Suprapubic skin (tissue), 4 donors: ENCODE data around the gene KLRF1. TPM values are rescaled to one million over a fixed set of nuclear protein-coding genes. Genes with fewer than 3 reads are reported as not detected.

Source experiments
- DNase-seq, 2 donors: peaks; one replicate each; pipeline ENCODE4 v3.0.0-alpha.2; 2019; ENCODE audit warnings: low spot score in 2 of 2
- H3K27ac ChIP-seq: fragments of 200-600 bp; sonication (generic); one replicate; pipeline ENCODE4 v1.5.1; 2019
- H3K27me3 ChIP-seq: fragments of 200-600 bp; sonication (generic); one replicate; pipeline ENCODE4 v1.5.1; 2019
- H3K36me3 ChIP-seq: fragments of 200-600 bp; sonication (generic); one replicate; pipeline ENCODE4 v1.5.1; 2019
- H3K4me1 ChIP-seq: fragments of 200-600 bp; sonication (generic); one replicate; pipeline ENCODE4 v1.5.1; 2019
- H3K4me3 ChIP-seq: fragments of 200-600 bp; sonication (generic); one replicate; pipeline ENCODE4 v1.5.1; 2019; ENCODE audit warnings: mild to moderate bottlenecking
- H3K9me3 ChIP-seq: fragments of 200-600 bp; sonication (generic); one replicate; pipeline ENCODE4 v1.5.1; 2019
- CTCF ChIP-seq, 2 donors: fragments of 200-600 bp in 1 of 2; fragments of 450-650 bp in 1 of 2; sonication (generic) in 1 of 2; IDR thresholded peaks; one replicate each; pipeline ENCODE4 v1.5.1; 2016 to 2019; ENCODE audit warnings: antibody characterized with exemption in 2 of 2, mild to moderate bottlenecking in 1 of 2, moderate library complexity in 1 of 2
- EP300 ChIP-seq: sonication (generic); formaldehyde crosslinking; IDR thresholded peaks from one replicate; pipeline ENCODE4 v1.6.1; 2017; ENCODE audit warnings: antibody characterized with exemption
- POLR2A ChIP-seq, 2 donors: fragments of 450-650 bp; IDR thresholded peaks; one replicate each; pipeline ENCODE4 v1.6.1; 2017; ENCODE audit warnings: antibody characterized with exemption in 2 of 2, mild to moderate bottlenecking in 2 of 2, moderate library complexity in 2 of 2
- POLR2AphosphoS5 ChIP-seq, 3 donors: sonication (generic); formaldehyde crosslinking; IDR thresholded peaks; one replicate each; pipeline ENCODE4 v1.6.1; 2017; ENCODE audit warnings: antibody characterized with exemption in 3 of 3
- WGBS: methylation state at CpG from one replicate; pipeline ENCODE4 v1.1.5; 2018; 5-methylcytosine and 5-hydroxymethylcytosine counted together
- total RNA-seq, 4 donors: library from RNA; depleted of rRNA; stranded (reverse); fragments of >200 nt; gene quantifications; one replicate each; pipeline ENCODE4 v1.1.0, GENCODE V29; 2016

The KLRF1 gene
- total RNA-seq, 4 donors from 2014 or later = not detected

DNA sequence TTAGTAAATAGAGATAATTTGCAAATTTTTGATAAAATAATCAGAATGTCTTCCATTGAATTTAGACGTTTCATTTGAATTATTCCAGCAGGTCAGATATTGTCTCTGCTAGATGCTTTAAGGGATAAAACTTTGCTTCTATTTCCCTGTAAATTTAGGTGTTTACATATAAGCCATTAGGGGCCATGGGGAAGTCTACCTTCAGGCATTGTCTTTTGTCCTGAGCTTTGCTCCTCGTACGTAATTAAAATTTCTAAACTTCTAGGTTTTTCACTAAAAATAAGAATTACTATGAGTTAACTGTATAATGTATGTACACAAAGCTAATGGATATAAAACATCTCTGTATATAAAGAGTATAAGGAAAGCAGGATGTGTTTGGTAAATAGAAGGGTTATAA is 42.5 kb upstream of the KLRF1 start:
- 59% methylated on average over 3 of the region's 3 CpGs for WGBS
- no peaks in the 10 kb centered on the region for H3K36me3 ChIP-seq
- no peak for DNase-seq
- no peaks in the 10 kb centered on the region for H3K4me1 ChIP-seq
- no peak for TF ChIP-seq POLR2AphosphoS5 (IDR thresholded peaks at IDR 0.05)
- no peak for TF ChIP-seq POLR2A (IDR thresholded peaks at IDR 0.05)
- no peak for TF ChIP-seq EP300
- no peak for TF ChIP-seq CTCF (IDR thresholded peaks at IDR 0.05)
- no peak overlapping the region for H3K4me3 ChIP-seq
- H3K27ac ChIP-seq = no peak overlapping the region
- H3K9me3 ChIP-seq = no peaks in the 10 kb centered on the region
- no peaks in the 10 kb centered on the region for H3K27me3 ChIP-seq

- Histone ChIP-seq H3K4me3 (no peak overlapping the region), H3K27ac (no peak overlapping the region), H3K9me3 (no peaks in the 10 kb centered on the region), H3K4me1 (no peaks in the 10 kb centered on the region), H3K27me3 (no peaks in the 10 kb centered on the region), H3K36me3 (no peaks in the 10 kb centered on the region)
- WGBS = 74% methylated on average over 6 of the region's 6 CpGs
- TF ChIP-seq POLR2AphosphoS5 (IDR thresholded peaks at IDR 0.05) (no peak), CTCF (IDR thresholded peaks at IDR 0.05) (no peak), POLR2A (IDR thresholded peaks at IDR 0.05) (no peak), EP300 (no peak)
- DNase-seq = no peak
Observed at GRCh38 chr12:9786726-9787717, 40.3 kb upstream of the KLRF1 start.

GRCh38 chr12:9792185-9792900 is 34.9 kb upstream of the KLRF1 start:
- Histone ChIP-seq H3K36me3 (no peaks in the 10 kb centered on the region), H3K4me3 (no peak overlapping the region), H3K27ac (no peak overlapping the region), H3K9me3 (no peaks in the 10 kb centered on the region), H3K4me1 (no peaks in the 10 kb centered on the region), H3K27me3 (no peaks in the 10 kb centered on the region)
- TF ChIP-seq CTCF (IDR thresholded peaks at IDR 0.05) (no peak), EP300 (no peak), POLR2A (IDR thresholded peaks at IDR 0.05) (no peak), POLR2AphosphoS5 (IDR thresholded peaks at IDR 0.05) (no peak)
- WGBS = 32% methylated on average over 2 of the region's 2 CpGs
- no peak for DNase-seq

DNA sequence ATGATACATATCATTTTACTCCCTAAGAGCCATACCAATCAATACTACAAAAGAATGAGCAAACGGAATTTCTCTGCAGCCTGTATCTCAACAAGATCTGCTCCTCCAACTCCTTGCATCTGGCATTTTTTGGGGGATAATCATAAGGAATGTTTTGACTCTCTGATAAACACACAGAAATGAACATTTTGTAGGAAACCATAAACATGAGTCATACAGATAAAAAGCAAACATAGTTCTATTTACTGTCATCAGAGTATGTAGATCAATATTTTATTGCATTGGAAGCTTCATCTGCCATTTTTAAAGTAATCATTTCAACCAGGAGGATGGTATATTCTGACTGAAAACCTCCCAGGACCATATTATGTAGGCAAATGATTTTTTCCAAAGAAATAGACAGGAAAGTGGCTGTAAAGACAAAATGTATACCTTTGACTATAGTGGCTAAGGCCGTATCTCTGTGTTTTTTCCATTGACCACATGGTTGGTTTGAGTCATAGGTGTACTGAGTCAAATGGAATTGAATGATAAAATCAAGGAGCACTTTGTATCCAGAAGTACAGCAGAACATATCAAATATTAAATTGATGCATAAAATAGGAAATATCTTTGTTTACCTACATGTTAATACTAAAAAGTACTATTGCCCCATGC is 34.2 kb upstream of the KLRF1 start:
- no peaks in the 10 kb centered on the region for H3K4me1 ChIP-seq
- no peak for DNase-seq
- 90% methylated on average over 2 of the region's 2 CpGs for WGBS
- TF ChIP-seq EP300 = no peak
- TF ChIP-seq POLR2A (IDR thresholded peaks at IDR 0.05) = no peak
- no peak for TF ChIP-seq POLR2AphosphoS5 (IDR thresholded peaks at IDR 0.05)
- no peak for TF ChIP-seq CTCF (IDR thresholded peaks at IDR 0.05)
- no peaks in the 10 kb centered on the region for H3K36me3 ChIP-seq
- H3K9me3 ChIP-seq = no peaks in the 10 kb centered on the region
- H3K4me3 ChIP-seq = no peak overlapping the region
- H3K27ac ChIP-seq = no peak overlapping the region
- H3K27me3 ChIP-seq = no peaks in the 10 kb centered on the region
